Amniotic stem cell (primary cell): ENCODE results near the gene POLN.

Source experiments
- DNase-seq: peaks from one replicate; lab custom pipeline; 2025; lab: John Stamatoyannopoulos, UW

Gene POLN

DNA sequence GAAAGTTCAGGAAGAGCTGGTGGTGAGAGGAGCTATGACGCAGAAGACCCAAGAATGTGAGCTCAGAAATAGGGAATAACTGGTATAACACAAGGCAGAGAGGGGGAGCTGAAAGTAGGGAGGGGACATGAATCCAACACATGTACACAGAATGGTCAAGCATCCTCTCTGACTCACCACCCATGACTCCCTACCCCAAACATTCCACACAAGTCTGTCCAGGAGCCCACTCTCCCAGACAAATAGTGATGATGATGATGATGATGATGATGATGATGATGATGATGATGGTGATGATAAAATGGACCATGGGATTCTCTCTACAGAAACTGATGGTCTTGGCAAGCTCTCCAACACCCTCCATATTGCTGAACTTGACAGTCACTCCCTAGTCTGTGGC lies 136.4 kb downstream of the POLN start:
- no peak for DNase-seq

DNA sequence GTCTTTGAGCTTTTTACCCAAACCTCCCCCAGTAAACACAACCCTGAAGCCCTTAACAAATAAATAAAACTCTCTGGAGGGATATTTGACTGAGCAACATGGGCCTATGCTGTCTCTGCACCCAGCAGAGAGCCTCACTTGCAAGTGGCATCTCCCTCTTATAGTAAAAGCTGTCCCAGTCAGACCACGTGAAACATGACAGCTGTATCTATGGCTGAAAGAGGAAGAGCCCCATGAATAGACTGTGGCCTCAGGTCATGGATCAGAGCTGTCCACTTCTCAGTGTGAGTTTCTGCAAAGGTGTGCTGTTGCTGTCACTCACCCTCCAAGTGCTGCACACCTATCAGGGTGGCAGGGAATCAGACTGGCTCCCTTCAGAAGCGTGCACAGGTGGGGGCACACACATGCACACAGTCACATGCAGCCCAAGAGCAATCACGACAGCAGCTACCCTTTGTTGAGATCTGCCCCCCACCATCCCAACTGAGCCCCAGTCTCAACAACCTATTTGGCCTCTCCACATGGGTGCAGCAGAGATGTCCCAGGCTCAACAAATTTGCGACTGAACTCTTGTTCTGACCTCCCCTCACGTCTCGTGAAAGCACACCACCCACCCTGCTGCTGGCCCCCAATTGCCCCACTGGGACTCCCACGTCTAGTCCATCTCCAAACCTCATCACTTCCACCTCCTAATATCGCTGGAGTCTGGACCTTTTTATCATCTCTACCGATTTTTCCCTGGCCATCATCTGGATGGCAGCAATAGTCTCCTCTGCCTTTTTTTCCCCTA lies 137.2 kb downstream of the POLN start:
- no peak for DNase-seq

- no peak for DNase-seq
These were observed 137.9 kb downstream of the POLN start for GRCh38 chr4:2103843-2104547.

- DNase-seq, result no peak
These were observed 138.6 kb downstream of the POLN start for GRCh38 chr4:2103127-2103842.

- DNase-seq, result no peak
These were observed 139.7 kb downstream of the POLN start for GRCh38 chr4:2102045-2102883.

- DNase-seq, result no peak
These were observed 140.4 kb downstream of the POLN start for GRCh38 chr4:2101346-2102044.

DNA sequence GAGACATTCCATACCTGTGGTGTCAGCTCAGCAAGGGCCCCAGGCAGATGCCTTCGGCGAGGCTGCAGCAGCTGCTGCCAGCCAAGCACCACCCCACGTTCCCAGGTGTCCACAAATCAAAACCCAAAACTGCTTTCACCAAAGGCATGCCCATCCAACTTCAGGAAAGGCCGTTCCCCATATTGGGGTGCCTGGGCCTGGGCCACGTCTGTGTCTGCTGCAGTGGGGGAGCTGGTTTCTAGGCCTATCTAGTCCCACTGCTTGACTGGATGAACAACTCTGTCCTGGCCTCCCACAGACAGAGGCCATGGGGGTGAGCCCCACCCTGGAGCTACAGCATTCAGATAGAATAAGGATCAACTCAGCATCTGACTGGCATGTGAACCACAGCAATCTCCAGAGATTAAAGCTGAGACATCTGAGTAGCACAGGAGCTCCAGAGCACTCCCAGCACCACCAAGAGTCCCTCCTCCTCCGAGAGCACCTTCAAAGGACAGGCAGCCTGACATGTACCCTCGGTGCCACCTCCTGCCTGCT lies 145.8 kb downstream of the POLN start:
- no peak for DNase-seq

DNA sequence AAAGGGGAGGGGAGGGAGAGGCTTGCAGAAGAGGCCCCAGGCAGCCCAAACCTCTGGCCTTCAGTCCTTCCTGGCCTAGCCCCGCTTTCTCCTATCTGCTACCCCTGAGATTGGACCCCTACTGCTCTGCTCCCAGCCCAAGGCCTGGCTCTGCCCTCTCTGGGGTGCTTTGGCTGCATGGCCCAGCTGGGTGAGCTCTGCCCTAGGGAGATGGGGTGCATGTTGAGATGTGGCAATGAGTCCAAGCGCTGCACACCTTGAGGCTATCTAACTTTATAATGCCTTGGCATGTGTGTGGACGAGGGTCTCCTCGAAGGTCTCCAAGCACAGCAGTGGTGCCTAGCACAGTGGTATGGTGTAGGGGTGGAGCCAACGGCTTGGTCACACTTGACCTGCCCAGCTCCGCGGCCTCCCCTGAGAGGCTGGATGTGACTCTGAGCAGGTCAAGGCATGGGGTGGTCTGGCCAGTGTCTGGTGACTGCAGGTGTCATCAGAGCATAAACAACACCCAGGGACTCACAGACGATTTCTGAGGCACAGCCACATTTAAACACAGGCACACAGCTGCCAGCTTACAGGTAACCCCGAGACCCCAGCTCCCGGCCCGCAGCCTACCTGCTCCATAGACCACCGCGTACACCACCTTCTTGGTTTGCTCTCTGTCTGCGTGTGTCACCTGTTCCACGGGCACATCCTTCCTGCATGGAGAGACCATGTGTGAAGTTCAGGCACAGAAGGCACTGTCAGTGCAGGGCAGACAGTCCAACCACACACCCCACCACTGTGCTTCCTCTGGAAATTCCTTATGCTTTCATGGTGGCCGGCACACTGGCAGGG lies 146.5 kb downstream of the POLN start:
- no peak for DNase-seq

- DNase-seq, result no peak
These were observed 147.4 kb downstream of the POLN start for GRCh38 chr4:2094545-2094944.

DNA sequence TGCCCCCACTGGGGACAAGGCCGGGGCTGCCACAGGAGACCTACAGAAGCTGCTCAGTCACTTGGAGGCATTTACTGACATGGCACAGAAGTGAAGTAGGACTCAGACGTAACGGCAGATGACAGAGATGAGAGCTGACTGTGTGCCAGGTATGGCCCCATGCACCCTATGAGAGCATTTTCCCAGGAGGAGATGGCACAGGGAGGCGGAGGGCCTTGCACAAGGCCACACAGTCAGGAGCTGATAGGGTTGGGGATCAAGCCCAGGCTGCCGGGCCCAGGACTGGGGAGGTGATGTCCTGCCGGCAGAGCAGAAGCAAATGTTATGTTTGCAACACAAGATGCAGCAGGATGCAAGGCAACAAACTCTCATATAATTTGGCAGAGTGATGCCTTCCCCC lies 148.7 kb downstream of the POLN start:
- no peak for DNase-seq

DNA sequence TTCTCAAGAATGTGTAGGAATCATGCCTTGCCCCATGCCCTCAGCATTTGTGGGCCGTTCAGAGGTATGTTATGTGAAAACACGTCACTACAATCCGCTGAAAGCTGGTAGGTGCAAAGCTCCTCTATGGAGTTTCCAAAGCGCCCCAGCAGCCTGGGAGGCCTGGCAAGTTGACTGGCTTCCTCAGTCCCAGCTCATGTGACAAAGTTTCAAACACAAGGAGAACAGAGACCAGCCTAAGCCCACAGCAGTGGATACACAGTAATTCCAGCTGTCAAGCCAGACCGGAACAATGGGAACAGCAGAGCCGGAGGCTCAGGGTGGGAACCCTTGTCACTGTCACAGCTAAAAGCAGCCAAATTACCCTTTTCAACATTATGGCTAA lies 149.3 kb downstream of the POLN start:
- no peak for DNase-seq

- DNase-seq, result no peak
These were observed 149.8 kb downstream of the POLN start for GRCh38 chr4:2091990-2092668.

GRCh38 chr4:2090642-2091041 lies 151.3 kb downstream of the POLN start:
- no peak for DNase-seq

DNA sequence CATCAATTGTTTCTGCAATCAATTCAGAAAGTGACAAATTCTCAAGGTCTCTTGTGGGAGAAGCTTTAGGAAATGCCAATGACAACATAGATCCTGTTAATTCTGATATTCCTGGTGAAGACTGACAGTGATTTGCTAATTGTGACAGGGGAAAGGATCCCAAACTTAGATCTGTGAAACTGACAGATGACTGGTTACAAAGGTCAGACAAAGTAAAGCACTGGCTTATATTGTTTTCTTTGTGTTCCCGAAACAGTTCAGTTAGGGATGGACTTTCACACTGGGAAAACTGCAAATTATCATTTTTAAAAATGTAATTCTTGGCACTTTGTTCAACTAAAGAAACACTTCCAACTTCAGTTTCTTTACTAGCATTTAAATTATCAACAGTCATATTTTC lies 152.7 kb downstream of the POLN start:
- DNase-seq, result no peak

DNA sequence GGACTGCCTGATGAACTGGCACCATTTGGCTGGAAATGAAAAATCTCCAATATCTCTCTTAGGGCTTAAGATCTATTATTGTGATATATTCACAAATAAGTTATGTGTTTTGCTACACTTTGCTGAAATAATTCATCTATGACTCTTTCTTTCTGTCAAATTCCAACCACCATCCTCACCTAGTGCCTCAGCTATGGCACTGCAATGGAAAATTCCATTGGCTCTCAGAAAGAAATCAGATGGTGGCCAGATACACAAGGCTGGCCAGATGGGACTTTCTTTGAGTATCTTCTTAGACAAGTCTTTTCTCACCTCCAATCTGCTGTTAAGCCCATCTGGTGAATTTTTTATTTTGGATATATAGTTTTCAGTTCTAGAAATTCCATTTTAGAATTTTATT lies 154.8 kb downstream of the POLN start:
- DNase-seq, result no peak

DNA sequence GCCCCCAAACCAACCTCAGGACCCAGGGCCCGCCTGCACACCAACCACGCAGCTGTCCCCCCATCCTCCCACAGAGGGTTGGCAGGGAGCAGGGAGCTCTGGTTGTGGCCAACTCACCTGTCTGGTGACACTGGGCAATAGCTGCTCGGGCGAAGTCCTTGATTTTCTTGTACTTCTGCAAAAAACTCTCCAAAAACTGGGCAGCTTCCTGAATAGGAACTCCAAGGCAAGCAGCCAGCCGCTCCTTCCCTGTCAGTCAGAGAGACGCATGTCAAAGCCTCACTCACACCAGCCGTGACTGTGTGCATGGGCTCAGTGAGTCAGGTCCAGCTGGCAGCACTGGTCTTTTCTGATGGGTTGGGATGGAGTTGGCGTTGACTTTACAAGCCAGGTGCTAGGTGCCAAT lies 156.4 kb downstream of the POLN start:
- DNase-seq, result no peak

- no peak for DNase-seq
These were observed 157.6 kb downstream of the POLN start for GRCh38 chr4:2084316-2084715.

- DNase-seq, result no peak
These were observed 158.1 kb downstream of the POLN start for GRCh38 chr4:2083826-2084160.

GRCh38 chr4:2083116-2083825 lies 158.7 kb downstream of the POLN start:
- DNase-seq, result no peak
